ENCODE measurements around the gene TRIM26. TPM values are rescaled to one million over a fixed set of nuclear protein-coding genes. Genes with fewer than 3 reads are reported as not detected.

The TRIM26 gene
- total RNA-seq, 2 donors from 2014 or later: 36.0 to 36.1 TPM

- peaks cover 8% of the 10 kb centered on the region for H3K9me3 ChIP-seq
- no peaks in the 10 kb centered on the region for H3K4me1 ChIP-seq (ENCODE audit: control insufficient read depth in 1 of 2, low read depth in 2 of 2)
- no peak overlapping the region for H3K4me3 ChIP-seq
- ATAC-seq (ENCODE audit: insufficient number of reproducible peaks, low FRiP score, low read depth): no peak
- no peak overlapping the region for H3K27ac ChIP-seq
- DNase-seq (ENCODE audit: low spot score): no peak
- H3K27me3 ChIP-seq (replicated peaks; ENCODE audit: insufficient read depth): no peaks in the 10 kb centered on the region
- TF ChIP-seq, protein P1, sequence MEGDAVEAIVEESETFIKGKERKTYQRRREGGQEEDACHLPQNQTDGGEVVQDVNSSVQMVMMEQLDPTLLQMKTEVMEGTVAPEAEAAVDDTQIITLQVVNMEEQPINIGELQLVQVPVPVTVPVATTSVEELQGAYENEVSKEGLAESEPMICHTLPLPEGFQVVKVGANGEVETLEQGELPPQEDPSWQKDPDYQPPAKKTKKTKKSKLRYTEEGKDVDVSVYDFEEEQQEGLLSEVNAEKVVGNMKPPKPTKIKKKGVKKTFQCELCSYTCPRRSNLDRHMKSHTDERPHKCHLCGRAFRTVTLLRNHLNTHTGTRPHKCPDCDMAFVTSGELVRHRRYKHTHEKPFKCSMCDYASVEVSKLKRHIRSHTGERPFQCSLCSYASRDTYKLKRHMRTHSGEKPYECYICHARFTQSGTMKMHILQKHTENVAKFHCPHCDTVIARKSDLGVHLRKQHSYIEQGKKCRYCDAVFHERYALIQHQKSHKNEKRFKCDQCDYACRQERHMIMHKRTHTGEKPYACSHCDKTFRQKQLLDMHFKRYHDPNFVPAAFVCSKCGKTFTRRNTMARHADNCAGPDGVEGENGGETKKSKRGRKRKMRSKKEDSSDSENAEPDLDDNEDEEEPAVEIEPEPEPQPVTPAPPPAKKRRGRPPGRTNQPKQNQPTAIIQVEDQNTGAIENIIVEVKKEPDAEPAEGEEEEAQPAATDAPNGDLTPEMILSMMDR (IDR thresholded peaks at IDR 0.05): no peak
- H3K36me3 ChIP-seq: peaks cover 2% of the 10 kb centered on the region
These were observed 33.1 kb downstream of the TRIM26 start for GRCh38 chr6:30180145-30180544.

- DNase-seq (ENCODE audit: low spot score) (no peak), ATAC-seq (ENCODE audit: insufficient number of reproducible peaks, low FRiP score, low read depth) (no peak)
- no peaks in the 10 kb centered on the region for H3K4me1 ChIP-seq (ENCODE audit: control insufficient read depth in 1 of 2, low read depth in 2 of 2)
- no peaks in the 10 kb centered on the region for H3K36me3 ChIP-seq
- no peaks in the 10 kb centered on the region for H3K27me3 ChIP-seq (replicated peaks; ENCODE audit: insufficient read depth)
- H3K27ac ChIP-seq: no peak overlapping the region
- peaks cover 8% of the 10 kb centered on the region for H3K9me3 ChIP-seq
- TF ChIP-seq, protein P1 (IDR thresholded peaks at IDR 0.05): no peak
- no peak overlapping the region for H3K4me3 ChIP-seq
These were observed 34.4 kb downstream of the TRIM26 start for GRCh38 chr6:30178837-30179236.

DNA sequence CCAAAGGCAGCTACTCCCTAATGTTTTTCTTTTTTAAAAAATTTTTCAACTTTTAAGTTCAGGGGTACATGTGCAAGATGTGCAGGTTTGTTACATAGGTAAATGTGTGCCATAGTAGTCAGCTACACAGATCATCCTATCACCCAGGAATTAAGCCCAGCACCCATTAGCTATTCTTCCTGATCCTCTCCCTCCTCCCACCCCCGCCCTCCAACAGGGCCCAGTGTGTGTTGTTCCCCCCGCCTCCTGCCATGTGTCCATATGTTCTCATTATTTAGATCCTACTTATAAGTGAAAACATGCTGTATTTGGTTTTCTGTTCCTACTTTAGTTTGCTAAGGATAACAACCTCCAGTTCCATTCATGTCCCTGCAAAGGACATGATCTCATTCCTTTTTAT is 37.4 kb downstream of the TRIM26 start:
- no peak for DNase-seq (ENCODE audit: low spot score)
- no peaks in the 10 kb centered on the region for H3K27me3 ChIP-seq (replicated peaks; ENCODE audit: insufficient read depth)
- H3K4me3 ChIP-seq: no peak overlapping the region
- no peaks in the 10 kb centered on the region for H3K36me3 ChIP-seq
- H3K27ac ChIP-seq: no peak overlapping the region
- no peaks in the 10 kb centered on the region for H3K4me1 ChIP-seq (ENCODE audit: control insufficient read depth in 1 of 2, low read depth in 2 of 2)
- no peak for ATAC-seq (ENCODE audit: insufficient number of reproducible peaks, low FRiP score, low read depth)
- TF ChIP-seq, protein P1 (IDR thresholded peaks at IDR 0.05): no peak
- H3K9me3 ChIP-seq: peaks cover 8% of the 10 kb centered on the region

DNA sequence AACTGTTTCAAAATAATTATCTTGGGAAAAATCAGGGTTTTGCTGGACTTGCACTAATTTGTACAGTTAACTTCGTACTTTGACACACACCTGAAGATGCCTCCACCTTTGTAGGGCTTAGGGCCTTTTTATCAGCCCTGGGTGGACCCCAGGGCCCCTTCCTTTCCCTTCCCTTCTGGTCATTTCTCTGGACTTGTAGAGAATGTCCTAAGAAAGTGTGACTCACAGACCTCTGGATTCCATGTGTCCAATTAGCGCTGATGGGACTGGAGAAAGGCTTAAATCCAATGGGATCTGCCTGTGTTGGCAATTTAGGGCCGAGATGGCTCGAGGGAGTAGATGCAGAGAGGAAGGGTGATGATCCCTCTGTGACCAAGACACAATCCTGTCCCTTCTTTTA is 40.5 kb downstream of the TRIM26 start:
- TF ChIP-seq, protein P1 (IDR thresholded peaks at IDR 0.05): no peak
- no peak overlapping the region for H3K27ac ChIP-seq
- H3K36me3 ChIP-seq: no peaks in the 10 kb centered on the region
- no peaks in the 10 kb centered on the region for H3K4me1 ChIP-seq (ENCODE audit: control insufficient read depth in 1 of 2, low read depth in 2 of 2)
- no peaks in the 10 kb centered on the region for H3K27me3 ChIP-seq (replicated peaks; ENCODE audit: insufficient read depth)
- DNase-seq (ENCODE audit: low spot score) (no peak), ATAC-seq (ENCODE audit: insufficient number of reproducible peaks, low FRiP score, low read depth) (no peak)
- H3K4me3 ChIP-seq: no peak overlapping the region
- H3K9me3 ChIP-seq: no peaks in the 10 kb centered on the region

DNA sequence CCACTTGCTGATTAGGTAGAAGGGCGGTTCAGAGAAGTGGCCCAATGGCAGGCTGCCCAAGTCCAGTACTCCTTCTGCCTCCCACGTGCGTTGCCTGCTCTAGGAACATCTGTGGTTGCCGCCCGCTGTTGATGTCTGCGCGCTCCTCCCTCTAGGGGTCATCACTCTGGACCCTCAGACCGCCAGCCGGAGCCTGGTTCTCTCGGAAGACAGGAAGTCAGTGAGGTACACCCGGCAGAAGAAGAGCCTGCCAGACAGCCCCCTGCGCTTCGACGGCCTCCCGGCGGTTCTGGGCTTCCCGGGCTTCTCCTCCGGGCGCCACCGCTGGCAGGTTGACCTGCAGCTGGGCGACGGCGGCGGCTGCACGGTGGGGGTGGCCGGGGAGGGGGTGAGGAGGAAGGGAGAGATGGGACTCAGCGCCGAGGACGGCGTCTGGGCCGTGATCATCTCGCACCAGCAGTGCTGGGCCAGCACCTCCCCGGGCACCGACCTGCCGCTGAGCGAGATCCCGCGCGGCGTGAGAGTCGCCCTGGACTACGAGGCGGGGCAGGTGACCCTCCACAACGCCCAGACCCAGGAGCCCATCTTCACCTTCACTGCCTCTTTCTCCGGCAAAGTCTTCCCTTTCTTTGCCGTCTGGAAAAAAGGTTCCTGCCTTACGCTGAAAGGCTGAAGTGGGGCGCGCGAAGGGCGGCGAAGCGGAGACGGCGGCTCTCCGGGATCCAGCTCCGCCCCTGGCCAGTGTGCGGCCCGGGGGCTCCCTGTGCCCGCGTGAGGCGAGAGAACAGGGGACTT is 41.3 kb downstream of the TRIM26 start:
- DNase-seq (ENCODE audit: low spot score) (no peak), ATAC-seq (ENCODE audit: insufficient number of reproducible peaks, low FRiP score, low read depth) (no peak)
- Histone ChIP-seq H3K27ac (no peak overlapping the region), H3K27me3 (replicated peaks; ENCODE audit: insufficient read depth) (no peaks in the 10 kb centered on the region), H3K4me3 (peak overlapping the region; percentile 34), H3K4me1 (ENCODE audit: control insufficient read depth in 1 of 2, low read depth in 2 of 2) (no peaks in the 10 kb centered on the region), H3K36me3 (no peaks in the 10 kb centered on the region), H3K9me3 (no peaks in the 10 kb centered on the region)
- TF ChIP-seq, protein P1 (IDR thresholded peaks at IDR 0.05): no peak
